NCI-H2107 treated with DMSO at 0.1 percent for 48 hours (cell line): ENCODE measurements around the gene TMEM94.

Experiments used
- DNase-seq: peaks from one replicate; lab custom pipeline; 2025; ENCODE audit not compliant: unreplicated experiment; lab: John Stamatoyannopoulos, UW

The TMEM94 gene

GRCh38 chr17:75524269-75524969 lies 68.0 kb downstream of the TMEM94 start:
- no peak for DNase-seq

GRCh38 chr17:75524970-75525805 lies 68.8 kb downstream of the TMEM94 start, which contains the start of gene LLGL2:
TSS of gene LLGL2 (plus strand) at chr17:75525697. CDS start at chr17:75543427, 17,730 bp downstream.
- peak; percentile 57 for DNase-seq

GRCh38 chr17:75525806-75526554 lies 69.5 kb downstream of the TMEM94 start:
- DNase-seq, result no peak

DNA sequence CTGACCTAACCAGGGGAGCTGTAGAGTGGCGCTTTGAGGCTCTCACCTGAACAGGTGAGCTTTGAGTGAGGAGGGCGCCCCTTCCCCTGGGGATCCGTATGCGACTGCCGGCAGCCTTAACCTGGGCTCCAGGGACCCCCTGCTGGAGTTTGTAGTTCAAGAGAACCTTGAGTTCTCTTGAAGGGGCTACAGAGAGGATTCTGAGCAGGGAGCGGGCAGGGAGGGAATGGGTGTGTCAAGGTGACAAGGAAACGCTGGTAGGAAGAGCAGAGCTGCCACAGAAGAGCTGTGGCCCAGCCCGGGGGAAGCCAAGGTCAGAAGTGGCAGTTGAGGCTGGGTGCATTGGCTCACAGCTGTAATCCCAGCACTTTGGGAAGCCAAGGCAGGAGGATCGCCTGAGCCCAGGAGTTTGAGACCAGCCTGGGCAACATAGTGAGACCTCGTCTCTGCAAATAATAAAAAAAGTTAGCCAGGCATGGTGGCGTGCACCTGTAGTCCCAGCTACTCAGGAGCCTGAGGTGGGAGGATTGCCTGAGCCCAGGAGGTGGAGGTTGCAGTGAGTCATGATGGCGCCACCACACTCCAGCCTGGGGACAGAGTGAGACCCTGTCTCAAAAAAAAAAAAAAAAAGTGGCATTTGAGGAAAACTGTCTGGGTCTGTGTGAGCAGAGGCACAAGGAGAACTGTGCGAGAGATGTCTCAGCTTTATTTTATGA lies 70.3 kb downstream of the TMEM94 start:
- DNase-seq, result no peak

- no peak for DNase-seq
Measured at GRCh38 chr17:75530837-75531720, 74.6 kb downstream of the TMEM94 start.

DNA sequence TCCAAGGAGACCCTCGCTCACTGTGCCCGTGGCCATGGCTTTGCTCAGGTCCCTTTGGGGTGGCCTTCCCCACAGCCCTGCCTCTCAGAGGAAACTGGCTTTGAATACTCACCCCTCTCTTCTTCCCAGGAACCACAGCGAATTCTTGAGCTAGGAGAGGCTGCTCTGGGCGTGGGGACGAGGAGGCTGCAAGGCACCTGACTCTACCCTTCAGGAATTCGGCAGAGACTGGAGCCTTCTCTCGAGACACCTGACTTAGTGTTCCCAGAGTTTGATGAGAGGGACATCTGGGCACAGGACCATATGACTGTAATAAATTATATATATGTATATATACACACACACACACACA lies 75.3 kb downstream of the TMEM94 start:
- no peak for DNase-seq

DNA sequence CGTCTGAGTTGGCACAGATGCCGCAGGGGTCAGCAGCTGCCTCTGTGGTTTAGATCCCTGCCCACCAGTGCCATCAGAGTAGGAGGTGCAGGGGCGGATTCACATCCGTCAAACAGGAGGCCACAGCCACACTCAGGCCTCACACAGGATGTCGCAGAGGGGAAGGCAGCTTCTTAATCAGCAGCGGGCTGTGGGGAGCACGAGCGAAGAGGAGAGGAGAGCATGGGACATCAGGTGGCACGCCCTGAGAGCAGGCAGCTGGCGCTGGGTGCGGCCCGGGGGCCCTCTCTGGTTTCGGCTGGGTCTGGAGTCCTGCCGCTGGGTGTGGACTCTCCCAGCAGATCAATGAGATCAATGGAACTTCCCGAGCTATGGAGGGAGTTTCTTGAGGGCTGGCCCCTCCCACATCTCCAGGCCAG lies 78.7 kb downstream of the TMEM94 start:
- DNase-seq, result no peak

GRCh38 chr17:75535871-75536270 lies 79.4 kb downstream of the TMEM94 start:
- no peak for DNase-seq

GRCh38 chr17:75536366-75536765 lies 79.9 kb downstream of the TMEM94 start:
- DNase-seq, result no peak

GRCh38 chr17:75539967-75540729 lies 83.7 kb downstream of the TMEM94 start:
- DNase-seq, result no peak

GRCh38 chr17:75540923-75541503 lies 84.6 kb downstream of the TMEM94 start:
- no peak for DNase-seq

- no peak for DNase-seq
Measured at GRCh38 chr17:75542229-75542628, 85.8 kb downstream of the TMEM94 start.

DNA sequence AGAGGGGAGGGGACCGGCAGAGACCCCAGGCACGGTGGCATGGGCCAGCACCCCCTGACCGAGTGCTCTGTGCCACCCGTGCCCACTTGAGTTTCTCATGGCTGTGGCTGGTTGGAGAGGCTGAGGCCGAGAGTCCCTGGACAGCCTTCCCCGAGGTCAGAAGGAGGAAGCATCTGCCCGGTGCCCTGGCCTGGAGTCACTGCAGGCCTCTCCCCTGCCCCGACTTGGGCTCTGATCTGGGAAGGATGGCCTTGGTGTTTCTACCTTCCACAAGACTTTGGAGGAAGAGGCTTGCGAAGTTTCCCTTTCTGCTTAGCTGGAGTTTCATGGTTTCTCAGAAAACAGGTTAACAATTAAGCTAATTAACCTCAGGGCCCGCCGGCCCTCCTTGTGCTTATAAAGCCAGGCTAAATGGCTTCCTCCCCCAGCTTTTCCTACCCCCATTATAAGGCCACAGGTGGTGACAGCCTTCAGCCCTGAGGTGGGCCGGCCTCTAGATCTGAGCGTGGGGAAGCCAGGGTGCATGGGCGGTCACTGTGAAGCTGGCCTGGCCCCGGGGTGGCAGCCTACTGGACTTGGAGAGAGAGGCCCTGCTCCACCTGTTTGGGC lies 86.4 kb downstream of the TMEM94 start:
- no peak for DNase-seq

GRCh38 chr17:75544250-75544649 lies 87.8 kb downstream of the TMEM94 start:
- no peak for DNase-seq

- DNase-seq, result no peak
Measured at GRCh38 chr17:75546181-75546580, 89.7 kb downstream of the TMEM94 start.

DNA sequence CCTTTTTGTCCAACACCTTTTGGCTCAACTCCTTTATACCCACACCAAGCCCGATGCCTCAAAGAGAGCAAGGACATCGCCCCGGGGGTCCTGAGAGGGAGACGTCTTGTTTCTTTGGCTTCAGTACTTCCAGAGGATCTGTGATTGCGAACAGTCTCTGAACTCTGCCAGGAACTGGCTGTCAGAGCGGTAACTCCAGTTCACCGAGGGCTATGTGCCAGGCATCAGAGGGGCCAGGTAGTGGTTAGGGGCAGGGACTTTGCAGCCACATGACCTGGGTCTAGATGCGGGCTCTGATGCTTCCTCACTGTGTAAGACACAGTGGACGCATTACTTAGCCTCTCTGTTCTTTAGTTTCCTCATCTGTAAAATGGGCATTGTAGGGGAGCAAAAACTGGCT lies 90.7 kb downstream of the TMEM94 start:
- no peak for DNase-seq

DNA sequence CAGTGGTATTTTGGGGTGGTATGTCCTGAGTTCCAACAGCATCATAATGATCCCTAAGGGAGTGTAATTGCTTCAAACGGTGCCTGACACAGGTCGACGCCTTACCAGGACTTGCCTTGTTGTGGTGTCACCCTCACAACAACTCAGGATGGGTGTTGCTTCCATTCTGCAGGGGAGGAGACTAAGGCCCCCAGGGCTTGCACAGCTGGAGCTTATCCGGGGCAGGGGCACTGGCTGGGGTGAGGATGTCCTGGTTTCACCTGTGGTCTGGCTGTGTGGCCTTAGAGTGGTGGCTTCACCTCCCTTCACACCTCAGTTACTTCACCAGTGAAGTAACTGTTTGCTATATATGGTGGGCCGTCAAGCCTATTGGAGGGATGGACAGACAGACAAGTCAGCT lies 92.4 kb downstream of the TMEM94 start:
- no peak for DNase-seq
